Lower lobe of right lung (tissue), 2 donors: ENCODE data around the gene FGD1. TPM values are rescaled to one million over a fixed set of nuclear protein-coding genes. Genes with fewer than 3 reads are reported as not detected.

Experiments
- ATAC-seq, 2 donors: fragments of 200-7000 bp; cut with Tn5 transposase; one replicate each; pipeline ENCODE4 v1.9.1; 2020 to 2022; ENCODE audit warnings: mild to moderate bottlenecking in 2 of 2, moderate library complexity in 2 of 2
- DNase-seq: peaks from one replicate; pipeline ENCODE4 v3.0.0-alpha.2; 2020
- H3K27ac ChIP-seq: fragments of 200-600 bp; one replicate; pipeline ENCODE4 v1.8.0; 2022
- H3K27me3 ChIP-seq: fragments of 200-600 bp; one replicate; pipeline ENCODE4 v1.8.0; 2022; ENCODE audit warnings: low read depth
- H3K36me3 ChIP-seq: fragments of 200-600 bp; one replicate; pipeline ENCODE4 v1.8.0; 2022; ENCODE audit warnings: mild to moderate bottlenecking
- H3K4me1 ChIP-seq: fragments of 200-600 bp; one replicate; pipeline ENCODE4 v1.8.0; 2022
- H3K4me3 ChIP-seq: fragments of 200-600 bp; one replicate; pipeline ENCODE4 v1.8.0; 2022; ENCODE audit warnings: mild to moderate bottlenecking
- H3K9me3 ChIP-seq: fragments of 200-600 bp; one replicate; pipeline ENCODE4 v1.8.0; 2022
- CTCF ChIP-seq: fragments of 200-600 bp; IDR thresholded peaks from one replicate; pipeline ENCODE4 v1.8.0; 2022; ENCODE audit warnings: antibody characterized with exemption, mild to moderate bottlenecking
- intact Hi-C: fragments of 100-400 bp; cut with DNase I; formaldehyde crosslinking; loops from one replicate; pipeline ENCODE4 v1.11.0; 2022
- total RNA-seq: library from RNA; stranded (reverse); fragmentation: NEBNext Ultra II Directional; extraction: Animal tissue kit (Norgen Biotek cat#: 25700); gene quantifications from one replicate; pipeline ENCODE4 v1.2.1, GENCODE V29; 2021
- donor health status: DM: no; HTN: yes; CAD: no; lungs with severe emphysema.

The FGD1 gene
- total RNA-seq, 1 donor from 2014 or later, result 3.2 TPM

DNA sequence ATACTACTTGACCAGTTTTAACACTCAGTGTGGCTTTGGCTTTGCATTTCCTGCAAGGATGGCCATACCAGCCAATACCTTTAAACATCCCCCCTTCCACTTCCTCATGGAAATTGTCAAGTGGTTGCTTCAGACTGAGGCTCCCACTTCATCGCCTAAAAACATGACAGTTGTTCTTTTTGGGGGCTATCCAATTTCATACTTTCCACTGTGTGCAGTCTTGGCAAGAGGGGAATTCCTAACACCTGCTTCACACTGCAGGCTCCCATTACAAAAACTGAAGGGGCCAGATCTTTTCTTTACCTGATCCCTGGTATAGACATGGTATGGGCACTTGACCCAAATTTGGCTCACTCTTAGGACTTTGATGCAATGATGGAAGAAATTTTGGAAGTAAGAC, 84.3 kb downstream of the FGD1 start:
- Histone ChIP-seq H3K27me3 (no peaks in the 10 kb centered on the region), H3K9me3 (no peaks in the 10 kb centered on the region), H3K27ac (no peak overlapping the region), H3K36me3 (no peaks in the 10 kb centered on the region), H3K4me1 (no peaks in the 10 kb centered on the region), H3K4me3 (no peak overlapping the region)
- no peak for ATAC-seq
- DNase-seq, result no peak
- intact Hi-C loops, result no loop called here
- TF ChIP-seq CTCF, result no peak

DNA sequence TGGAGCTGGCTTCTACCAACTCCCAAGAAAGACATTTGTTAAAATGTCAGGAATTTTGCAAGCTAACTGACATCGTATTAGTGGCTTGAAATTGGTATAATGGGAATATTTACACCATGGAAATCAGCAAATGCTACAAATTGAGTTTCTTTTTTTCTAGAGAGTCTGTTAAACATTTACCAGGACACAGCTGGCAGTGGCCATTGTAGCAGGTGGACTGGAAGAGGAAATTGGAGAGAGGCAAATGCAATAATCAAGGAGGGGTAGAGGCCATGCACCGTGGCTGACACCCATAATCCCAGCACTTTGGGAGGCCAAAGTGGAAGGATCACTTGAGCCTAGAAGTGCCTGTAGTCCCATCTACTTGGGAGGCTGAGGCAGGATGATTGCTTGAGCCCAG, 88.8 kb downstream of the FGD1 start:
- TF ChIP-seq CTCF, result no peak
- no peak overlapping the region for H3K27ac ChIP-seq
- no peak for ATAC-seq
- intact Hi-C loops, result no loop called here
- H3K36me3 ChIP-seq, result no peaks in the 10 kb centered on the region
- H3K4me3 ChIP-seq, result no peak overlapping the region
- H3K9me3 ChIP-seq, result no peaks in the 10 kb centered on the region
- H3K4me1 ChIP-seq, result no peaks in the 10 kb centered on the region
- no peak for DNase-seq
- no peaks in the 10 kb centered on the region for H3K27me3 ChIP-seq

DNA sequence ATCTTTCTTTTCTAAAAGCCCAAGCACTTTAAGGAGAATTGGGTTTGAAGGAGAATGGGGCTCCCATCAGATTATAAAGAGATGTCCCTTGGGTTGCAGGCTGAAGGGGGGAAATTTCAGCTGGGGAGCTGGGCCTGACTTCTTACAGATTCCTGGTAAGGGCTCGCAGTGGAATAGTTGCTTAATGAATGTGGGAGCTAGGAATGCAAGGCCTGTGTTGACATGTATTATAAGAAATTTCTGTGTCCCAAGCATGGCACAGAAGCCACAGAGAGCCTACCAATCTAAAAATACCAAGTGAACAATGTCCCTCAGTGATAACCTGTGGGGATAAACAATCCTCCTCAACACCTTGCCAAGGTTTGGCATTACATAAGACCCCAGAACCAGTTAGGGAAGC, 98.9 kb downstream of the FGD1 start:
- H3K36me3 ChIP-seq, result no peaks in the 10 kb centered on the region
- intact Hi-C loops, result no loop called here

More for the DNA sequence above, 98.9 kb downstream of the FGD1 start:
- ATAC-seq (no peak), DNase-seq (no peak)
- TF ChIP-seq CTCF, result no peak
- no peaks in the 10 kb centered on the region for H3K4me1 ChIP-seq
- H3K27me3 ChIP-seq, result no peaks in the 10 kb centered on the region
- H3K4me3 ChIP-seq, result no peak overlapping the region
- H3K27ac ChIP-seq, result no peak overlapping the region
- no peaks in the 10 kb centered on the region for H3K9me3 ChIP-seq

Other genes with a start within 250 kb of the FGD1 start
- gene WNK3, start 138.2 kb downstream of the FGD1 start, total RNA-seq, result 0.62 TPM
- 38.5 TPM for gene TSR2, start 55.8 kb downstream of the FGD1 start, total RNA-seq
- gene GNL3L, start 34.0 kb upstream of the FGD1 start, total RNA-seq, result 29.5 TPM